ENCODE measurements around the gene S100A13. TPM values are rescaled to one million over a fixed set of nuclear protein-coding genes. Genes with fewer than 3 reads are reported as not detected.
"Not testable (repeated sequence)": the region's sequence is repeated elsewhere in the genome, so short reads cannot be mapped to it uniquely, and the experiment has no call there.

Gene S100A13
- 10 to 100 TPM; 13.5 to 16.4 TPM for total RNA-seq

DNA sequence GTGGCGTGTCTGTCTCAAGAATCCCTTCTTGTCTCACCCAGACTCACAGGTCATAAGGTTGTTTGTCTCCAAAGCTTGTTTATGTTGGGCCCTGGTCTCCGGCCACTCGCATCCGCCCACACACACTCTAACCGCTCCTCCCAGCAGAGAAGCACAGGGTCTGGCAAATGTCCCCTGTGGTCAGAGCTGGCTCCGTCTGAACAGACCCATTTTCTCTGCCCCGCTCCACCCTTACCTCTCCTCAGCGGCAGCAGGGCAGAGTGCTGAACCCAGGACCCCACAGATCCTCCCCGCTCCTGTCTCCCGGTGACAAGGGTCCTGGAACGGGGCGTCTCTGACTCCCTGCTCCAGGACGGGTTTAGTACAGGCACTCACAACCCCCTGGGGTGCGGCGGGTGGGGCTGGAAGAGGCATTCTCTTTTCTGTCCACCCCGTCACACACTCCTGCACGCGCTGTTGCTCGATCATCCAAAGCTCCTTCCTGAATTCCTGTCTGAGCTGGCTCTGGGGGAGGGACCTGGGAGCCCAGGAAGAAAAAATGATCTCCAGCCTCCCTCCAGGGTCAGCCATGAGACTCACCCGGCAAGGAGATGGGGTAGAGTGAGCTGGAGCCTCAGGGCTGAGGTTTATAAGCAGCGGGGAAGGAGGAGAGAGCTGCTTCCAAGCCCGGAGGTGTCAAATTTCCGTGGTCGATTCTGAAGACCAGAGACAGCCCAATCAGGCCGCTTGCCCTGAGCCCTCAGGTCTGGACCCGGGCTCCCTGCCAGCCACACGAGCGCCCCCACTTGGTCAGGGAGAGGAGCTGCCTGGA lies at the start of gene S100A13:
Gene S100A13 (minus strand): TSS at position 602 of the 811 bp plus-strand sequence. CDS start 1,033 bp downstream, outside the sequence.
- DNase-seq (peak; percentile 43 to 44), ATAC-seq (replicated peaks in 1 of 2) (peak; percentile 41 to 52)
- Mint-ChIP-seq H3K36me3 (ENCODE audit: insufficient read depth in 2 of 2) (no peaks in the 10 kb centered on the region), H3K27ac (no peak within 1 kb of the TSS), H3K4me3 (no peak within 1 kb of the TSS), H3K27me3 (ENCODE audit: low read depth) (peaks cover 5% of the 10 kb centered on the region), H3K4me1 (ENCODE audit: low read depth) (peaks cover 22% of the 10 kb centered on the region), H3K9me3 (no peaks in the 10 kb centered on the region)

DNA sequence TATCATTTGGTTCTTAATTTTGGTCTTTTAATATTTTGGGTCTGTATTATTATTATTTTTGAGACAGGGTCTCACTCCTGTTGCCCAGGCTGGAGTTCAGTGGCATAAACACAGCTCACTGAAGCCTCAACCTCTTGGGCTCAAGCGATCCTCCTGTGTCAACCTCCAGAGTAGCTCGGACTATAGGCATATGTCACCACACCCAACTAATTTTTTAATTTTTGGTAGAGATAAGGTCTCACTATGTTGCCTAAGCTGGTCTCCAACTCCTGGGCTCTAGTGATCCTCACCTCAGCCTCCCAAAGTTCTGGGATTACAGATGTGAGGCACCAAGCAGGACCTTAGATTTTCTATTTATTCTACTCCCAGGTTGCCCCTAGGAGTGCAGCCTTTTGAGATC lies 46.2 kb upstream of the S100A13 start:
- no peaks in the 10 kb centered on the region for H3K9me3 Mint-ChIP-seq
- peaks cover 12 to 17% of the 10 kb centered on the region in 2 donors for H3K36me3 Mint-ChIP-seq (ENCODE audit: insufficient read depth in 2 of 2)
- H3K27me3 Mint-ChIP-seq (ENCODE audit: low read depth), result peaks cover 14% of the 10 kb centered on the region
- ATAC-seq (replicated peaks in 1 of 2), result no peak
- DNase-seq, result no peak
- H3K27ac Mint-ChIP-seq, result peak overlapping the region; percentile 12
- H3K4me3 Mint-ChIP-seq, result peak overlapping the region; percentile 3 to 23
- H3K4me1 Mint-ChIP-seq (ENCODE audit: low read depth), result peaks cover 19% of the 10 kb centered on the region

DNA sequence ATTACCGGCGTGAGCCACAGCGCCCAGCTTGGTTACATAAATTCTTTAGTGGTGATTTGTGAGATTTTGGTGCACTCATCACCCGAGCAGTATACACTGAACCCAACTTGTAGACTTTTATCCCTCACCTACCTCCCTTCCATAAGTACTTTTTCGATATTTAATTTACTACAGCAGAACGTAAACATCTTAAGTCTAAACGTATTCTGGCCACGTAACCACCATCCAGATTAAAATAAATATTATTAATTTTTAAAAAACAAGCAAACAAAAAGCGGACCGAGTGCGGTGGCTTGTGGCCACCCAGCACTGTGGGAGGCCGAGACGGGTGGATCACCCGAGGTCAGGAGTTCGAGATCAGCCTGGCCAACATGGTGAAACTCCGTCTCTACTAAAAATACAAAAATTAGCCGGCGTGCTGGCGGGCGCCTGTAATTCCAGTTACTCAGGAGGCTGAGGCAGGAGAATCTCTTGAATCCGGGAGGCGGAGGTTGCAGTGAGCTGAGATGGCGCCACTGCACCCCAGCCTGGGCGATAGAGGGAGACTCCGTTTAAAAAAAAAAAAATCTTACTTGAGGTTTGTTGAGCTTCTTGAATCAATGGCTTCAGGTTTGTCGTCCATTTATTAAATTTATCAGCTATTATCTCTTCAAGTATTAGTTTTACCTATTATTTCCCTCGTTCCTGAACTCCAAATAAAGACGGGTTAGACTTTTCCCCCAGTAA lies 44.5 kb upstream of the S100A13 start:
- H3K27me3 Mint-ChIP-seq (ENCODE audit: low read depth); H3K4me3 Mint-ChIP-seq; H3K4me1 Mint-ChIP-seq (ENCODE audit: low read depth); H3K9me3 Mint-ChIP-seq: not testable (repeated sequence)
- Mint-ChIP-seq H3K27ac (peak overlapping the region; percentile 95), H3K36me3 (ENCODE audit: insufficient read depth in 2 of 2) (peaks cover 17 to 34% of the 10 kb centered on the region in 2 donors)
- ATAC-seq (replicated peaks in 1 of 2) (peak; percentile 43 to 50), DNase-seq (peak; percentile 60)

DNA sequence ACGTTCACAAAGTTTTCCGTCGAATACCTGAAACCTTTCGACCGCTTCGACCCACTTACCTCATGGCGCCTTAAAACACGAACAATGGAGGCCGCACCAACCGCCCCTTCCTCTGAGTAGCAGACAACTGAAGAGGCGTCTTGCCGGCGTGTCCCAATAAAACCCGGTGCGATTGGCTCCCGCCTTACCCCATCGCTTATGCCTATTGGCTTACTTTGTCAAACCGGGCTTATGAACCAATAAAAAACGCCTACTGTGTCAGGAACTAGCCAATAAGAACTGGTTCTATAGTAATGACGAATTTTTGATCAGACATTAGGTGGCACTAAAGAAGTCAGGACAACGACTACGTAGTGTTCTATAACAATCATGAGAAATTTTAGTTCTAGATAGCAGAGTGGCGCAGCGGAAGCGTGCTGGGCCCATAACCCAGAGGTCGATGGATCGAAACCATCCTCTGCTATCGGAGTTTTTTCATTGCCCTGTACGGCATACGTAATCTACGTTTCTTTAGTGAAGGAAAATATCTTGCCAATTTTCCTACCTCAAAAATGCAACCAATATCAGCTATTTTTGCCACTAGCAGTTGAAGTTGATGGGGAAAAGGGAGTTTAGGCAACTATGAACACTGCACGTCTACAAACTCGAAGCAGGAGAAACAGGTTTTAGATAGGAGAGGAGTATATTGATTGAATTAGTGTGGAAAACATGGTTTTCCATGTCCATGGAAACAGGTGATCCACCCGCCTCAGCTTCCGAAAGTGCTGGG lies 43.7 kb upstream of the S100A13 start, which contains the start of gene ILF2:
Gene ILF2 (minus strand): TSS at position 135 of the 769 bp plus-strand sequence. CDS start 71 bp downstream, at position 64.
- Mint-ChIP-seq H3K36me3 (ENCODE audit: insufficient read depth in 2 of 2) (peaks cover 19 to 37% of the 10 kb centered on the region in 2 donors), H3K27ac (peak within 1 kb of the TSS; percentile 86), H3K27me3 (ENCODE audit: low read depth) (no peaks in the 10 kb centered on the region), H3K4me3 (no peak within 1 kb of the TSS), H3K9me3 (no peaks in the 10 kb centered on the region), H3K4me1 (ENCODE audit: low read depth) (peaks cover 12% of the 10 kb centered on the region)
- DNase-seq (peak; percentile 94 to 97), ATAC-seq (replicated peaks in 1 of 2) (peak; percentile 91 to 94)

DNA sequence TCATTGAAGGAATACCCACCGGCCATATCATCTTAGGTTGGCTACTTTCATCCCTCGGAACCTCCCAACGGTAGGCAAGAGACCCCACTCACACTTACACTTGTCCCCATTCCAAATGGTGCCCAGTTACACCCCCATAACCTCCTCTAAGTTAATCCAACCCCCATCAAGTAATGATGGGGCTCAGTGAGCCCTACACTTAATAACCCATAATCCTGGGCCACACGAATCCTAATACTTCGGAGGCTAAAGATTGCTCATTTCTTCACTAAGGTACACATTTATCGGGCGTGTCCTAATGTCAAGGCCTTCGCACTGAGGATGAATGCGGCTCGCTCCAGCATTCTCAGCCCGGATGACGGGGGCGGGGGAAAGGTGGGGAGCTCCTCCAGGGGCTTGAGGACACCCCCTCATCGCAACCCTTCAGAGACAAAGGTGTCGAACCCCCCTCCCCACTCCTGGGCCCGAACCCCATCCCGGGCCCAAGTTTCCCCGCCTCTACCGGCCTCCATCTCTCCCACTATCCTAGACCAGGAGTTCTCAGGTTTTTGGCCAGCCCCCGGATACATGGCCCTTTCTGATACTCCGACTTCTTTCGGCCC lies 43.1 kb upstream of the S100A13 start:
- Mint-ChIP-seq H3K9me3 (no peaks in the 10 kb centered on the region), H3K4me3 (no peak overlapping the region), H3K27me3 (ENCODE audit: low read depth) (no peaks in the 10 kb centered on the region), H3K27ac (peak overlapping the region; percentile 86), H3K36me3 (ENCODE audit: insufficient read depth in 2 of 2) (peaks cover 21 to 44% of the 10 kb centered on the region in 2 donors), H3K4me1 (ENCODE audit: low read depth) (peaks cover 13% of the 10 kb centered on the region)
- peak; percentile 28 to 32 for DNase-seq
- no peak for ATAC-seq (replicated peaks in 1 of 2)

DNA sequence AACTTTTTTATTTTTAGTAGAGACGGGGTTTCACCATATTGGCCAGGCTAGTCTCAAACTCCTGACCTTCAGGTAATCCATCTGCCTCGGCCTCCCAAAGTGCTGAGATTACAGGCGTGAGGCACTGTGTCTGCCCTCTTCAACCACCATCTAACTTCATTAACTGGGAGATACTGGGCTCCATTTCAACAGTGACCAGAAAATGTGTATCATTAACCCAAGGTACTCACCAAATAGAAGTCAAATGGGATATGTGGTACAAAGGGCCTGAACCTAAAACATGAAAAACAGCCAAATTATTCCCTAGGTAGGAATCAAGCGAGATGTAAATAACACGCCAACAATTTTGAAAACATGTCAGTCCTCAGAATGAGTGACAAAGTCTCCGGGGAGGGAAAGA lies 42.3 kb upstream of the S100A13 start:
- ATAC-seq (replicated peaks in 1 of 2), result no peak
- peak overlapping the region; percentile 86 for H3K27ac Mint-ChIP-seq

DNA sequence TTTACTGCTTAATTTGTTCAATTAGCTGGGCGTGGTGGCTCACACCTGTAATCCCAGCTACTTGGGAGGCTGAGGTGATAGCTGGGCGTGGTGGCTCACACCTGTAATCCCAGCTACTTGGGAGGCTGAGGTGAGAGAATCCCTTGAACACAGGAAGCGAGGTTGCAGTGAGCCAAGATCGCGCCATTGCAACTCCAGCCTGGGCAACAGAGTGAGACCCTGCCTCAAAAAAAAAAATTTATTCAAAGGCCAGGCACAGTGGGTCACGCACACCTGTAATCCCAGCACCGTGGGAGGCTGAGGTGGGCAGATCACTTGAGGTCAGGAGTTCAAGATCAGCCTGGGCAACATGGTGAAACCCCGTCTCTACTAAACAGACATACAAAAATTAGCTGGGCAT lies 41.4 kb upstream of the S100A13 start:
- not testable (repeated sequence) for H3K27me3 Mint-ChIP-seq (ENCODE audit: low read depth); H3K4me3 Mint-ChIP-seq; H3K9me3 Mint-ChIP-seq; DNase-seq; ATAC-seq (replicated peaks in 1 of 2)
- H3K4me1 Mint-ChIP-seq (ENCODE audit: low read depth), result peaks cover 13% of the 10 kb centered on the region
- peaks cover 24 to 52% of the 10 kb centered on the region in 2 donors for H3K36me3 Mint-ChIP-seq (ENCODE audit: insufficient read depth in 2 of 2)
- H3K27ac Mint-ChIP-seq, result peak overlapping the region; percentile 89

More for the DNA sequence above, 42.3 kb upstream of the S100A13 start:
- Mint-ChIP-seq H3K9me3 (no peaks in the 10 kb centered on the region), H3K4me1 (ENCODE audit: low read depth) (peaks cover 13% of the 10 kb centered on the region), H3K4me3 (no peak overlapping the region), H3K27me3 (ENCODE audit: low read depth) (no peaks in the 10 kb centered on the region), H3K36me3 (ENCODE audit: insufficient read depth in 2 of 2) (peaks cover 24 to 50% of the 10 kb centered on the region in 2 donors)
- DNase-seq, result no peak

DNA sequence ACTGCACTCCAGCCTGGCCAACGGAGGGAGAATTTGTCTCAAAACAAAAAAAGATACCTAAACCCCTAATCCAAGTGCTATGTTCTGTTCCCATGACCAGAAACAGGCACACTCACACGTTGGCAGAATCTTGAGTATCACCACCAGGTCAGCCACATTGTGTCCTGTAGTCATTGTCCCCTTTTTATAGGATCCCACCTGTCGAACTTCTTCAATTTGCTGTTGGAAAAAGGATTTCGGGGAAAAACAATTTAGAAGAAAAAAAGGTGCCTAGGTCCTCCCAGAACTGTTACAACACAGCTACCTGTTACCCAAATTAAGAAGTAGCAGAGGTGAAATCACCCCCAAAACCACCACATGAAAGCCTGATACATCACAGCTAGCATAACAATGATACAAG lies 40.1 kb upstream of the S100A13 start:
- H3K36me3 Mint-ChIP-seq (ENCODE audit: insufficient read depth in 2 of 2), result peaks cover 24 to 55% of the 10 kb centered on the region in 2 donors
- DNase-seq (no peak), ATAC-seq (replicated peaks in 1 of 2) (no peak)
- H3K4me3 Mint-ChIP-seq, result peak overlapping the region in 1 of 2 donors; percentile 64
- no peaks in the 10 kb centered on the region for H3K27me3 Mint-ChIP-seq (ENCODE audit: low read depth)
- peak overlapping the region; percentile 89 for H3K27ac Mint-ChIP-seq
- H3K9me3 Mint-ChIP-seq, result no peaks in the 10 kb centered on the region
- peaks cover 11% of the 10 kb centered on the region for H3K4me1 Mint-ChIP-seq (ENCODE audit: low read depth)

DNA sequence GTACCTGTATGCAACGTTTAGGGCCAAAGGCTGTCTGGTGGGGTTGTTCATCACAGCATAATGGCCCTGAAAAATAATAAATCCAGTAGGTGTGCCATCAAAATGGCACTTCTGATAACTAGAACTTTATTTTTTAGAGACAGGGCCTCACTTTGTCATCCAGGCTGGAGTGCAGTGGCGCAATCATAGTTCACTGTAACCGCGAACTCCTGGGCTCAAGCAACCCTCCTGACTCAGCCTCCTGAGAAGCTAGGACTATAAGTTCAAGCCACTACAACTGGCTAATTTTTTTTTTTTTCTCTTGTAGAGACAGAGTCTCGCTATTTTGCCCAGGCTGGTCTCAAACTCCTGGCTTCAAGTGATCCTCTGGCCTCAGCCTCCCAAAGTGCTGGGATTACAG lies 35.9 kb upstream of the S100A13 start:
- no peak for DNase-seq

DNA sequence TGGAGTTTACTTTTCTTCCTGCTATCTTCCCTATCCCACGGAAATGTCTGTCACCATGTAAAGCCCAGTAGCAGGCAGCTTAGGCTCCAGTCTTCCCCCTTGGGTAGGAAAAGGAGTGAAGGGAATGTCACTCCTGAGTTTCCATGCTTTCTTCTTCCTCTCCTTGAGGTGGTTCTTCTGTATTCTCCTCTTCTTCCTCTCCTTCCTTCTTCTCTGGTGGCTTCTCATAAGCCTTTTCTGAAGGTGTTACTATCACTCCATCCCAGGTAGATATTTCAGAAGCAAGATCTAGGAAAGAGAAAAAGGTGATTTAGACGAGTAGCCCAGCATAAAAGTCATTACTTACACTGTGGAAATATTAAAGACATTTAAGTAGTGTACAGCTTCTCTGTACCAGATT lies 35.0 kb upstream of the S100A13 start:
- no peak for ATAC-seq (replicated peaks in 1 of 2)
- peaks cover 8 to 42% of the 10 kb centered on the region in 2 donors for H3K36me3 Mint-ChIP-seq (ENCODE audit: insufficient read depth in 2 of 2)
- no peaks in the 10 kb centered on the region for H3K9me3 Mint-ChIP-seq
- no peak overlapping the region for H3K4me3 Mint-ChIP-seq
- peaks cover 34% of the 10 kb centered on the region for H3K4me1 Mint-ChIP-seq (ENCODE audit: low read depth)
- H3K27me3 Mint-ChIP-seq (ENCODE audit: low read depth), result no peaks in the 10 kb centered on the region
- DNase-seq, result no peak
- no peak overlapping the region for H3K27ac Mint-ChIP-seq

More for the DNA sequence above, 35.9 kb upstream of the S100A13 start:
- H3K27me3 Mint-ChIP-seq (ENCODE audit: low read depth), result no peaks in the 10 kb centered on the region
- H3K27ac Mint-ChIP-seq, result no peak overlapping the region
- H3K4me3 Mint-ChIP-seq, result no peak overlapping the region
- peaks cover 28% of the 10 kb centered on the region for H3K4me1 Mint-ChIP-seq (ENCODE audit: low read depth)
- no peak for ATAC-seq (replicated peaks in 1 of 2)
- H3K9me3 Mint-ChIP-seq, result no peaks in the 10 kb centered on the region
- peaks cover 13 to 52% of the 10 kb centered on the region in 2 donors for H3K36me3 Mint-ChIP-seq (ENCODE audit: insufficient read depth in 2 of 2)

DNA sequence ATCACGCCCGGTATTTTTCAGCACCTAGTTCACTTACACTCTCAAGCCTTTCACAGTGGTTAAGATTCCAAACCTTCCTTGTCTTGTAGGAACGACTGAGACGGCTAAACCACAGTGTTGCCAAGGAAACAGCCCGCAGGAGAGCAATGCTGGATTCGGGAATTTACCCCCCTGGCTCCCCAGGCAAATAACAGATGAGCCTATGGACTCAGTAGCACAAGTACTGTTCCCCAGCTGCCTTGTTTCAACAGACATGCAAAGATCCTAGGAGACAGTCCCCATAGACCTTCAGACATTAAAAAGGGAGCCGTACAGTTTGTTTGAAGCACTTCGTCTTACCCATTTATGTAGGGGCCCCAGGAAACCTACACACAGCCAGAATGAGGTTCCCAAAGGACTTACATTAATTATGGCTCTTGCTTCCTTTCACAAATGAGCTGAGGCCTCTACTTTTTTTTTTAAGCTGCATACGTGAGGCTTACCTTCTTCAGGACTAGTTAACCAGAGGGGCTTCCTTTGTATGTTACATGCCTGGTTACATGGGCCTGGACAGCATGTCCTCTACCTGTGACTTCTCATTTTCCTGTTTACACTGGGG lies 33.9 kb upstream of the S100A13 start:
- Mint-ChIP-seq H3K4me3 (peak overlapping the region in 1 of 2 donors; percentile 29), H3K27ac (peak overlapping the region; percentile 74), H3K36me3 (ENCODE audit: insufficient read depth in 2 of 2) (peaks cover 8 to 36% of the 10 kb centered on the region in 2 donors), H3K27me3 (ENCODE audit: low read depth) (no peaks in the 10 kb centered on the region), H3K9me3 (no peaks in the 10 kb centered on the region), H3K4me1 (ENCODE audit: low read depth) (peaks cover 30% of the 10 kb centered on the region)
- ATAC-seq (replicated peaks in 1 of 2) (no peak), DNase-seq (no peak)

DNA sequence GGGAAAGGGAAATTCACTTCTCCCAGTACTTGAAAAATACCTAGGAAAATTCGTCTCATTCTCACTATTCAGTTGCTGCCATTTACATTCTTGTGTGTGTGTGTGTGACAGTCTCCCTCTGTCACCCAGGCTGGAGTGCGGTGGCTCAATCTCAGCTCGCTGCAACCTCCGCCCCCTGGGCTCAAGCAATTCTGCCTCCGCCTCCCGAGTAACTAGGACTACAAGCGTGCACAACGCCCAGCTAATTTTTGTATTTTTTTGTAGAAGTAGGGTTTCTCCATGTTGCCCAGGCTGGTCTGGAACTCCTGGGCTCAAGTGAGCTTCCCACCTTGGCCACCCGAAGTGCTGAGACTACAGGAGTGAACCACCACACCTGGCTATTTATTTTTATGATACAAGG lies 32.4 kb upstream of the S100A13 start:
- ATAC-seq (replicated peaks in 1 of 2) (no peak), DNase-seq (no peak)
- Mint-ChIP-seq H3K27me3 (ENCODE audit: low read depth) (no peaks in the 10 kb centered on the region), H3K4me3 (peak overlapping the region; percentile 90 to 97), H3K9me3 (no peaks in the 10 kb centered on the region), H3K36me3 (ENCODE audit: insufficient read depth in 2 of 2) (peaks cover 1 to 22% of the 10 kb centered on the region in 2 donors), H3K27ac (peak overlapping the region; percentile 85), H3K4me1 (ENCODE audit: low read depth) (peaks cover 28% of the 10 kb centered on the region)
